ENCODE data around the gene CNOT1.

The CNOT1 gene

GRCh38 chr16:58532414-58532813, 97.2 kb downstream of the CNOT1 start:
- Histone ChIP-seq H3K4me3 (no peak overlapping the region), H3K27ac (no peak overlapping the region)

DNA sequence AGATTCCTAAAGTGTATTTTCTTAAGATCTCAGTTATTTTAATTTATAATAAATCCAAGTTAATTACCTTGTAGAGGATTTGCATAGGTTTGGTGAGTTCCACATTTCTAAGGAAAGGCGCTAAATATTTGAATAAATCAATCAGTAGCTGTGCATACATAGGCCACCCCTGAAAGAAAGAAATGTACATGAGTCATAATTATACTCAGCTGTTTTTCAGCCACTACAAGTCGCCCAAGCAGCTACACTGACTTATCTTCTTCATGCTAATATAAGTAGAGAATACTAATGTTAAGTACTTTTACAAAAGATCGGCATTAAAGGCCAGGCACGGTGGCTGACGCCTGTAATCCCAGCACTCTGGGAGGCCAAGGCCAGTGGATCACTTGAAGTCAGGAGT, 99.4 kb downstream of the CNOT1 start:
- no peak overlapping the region for H3K27ac ChIP-seq
- no peak overlapping the region for H3K4me3 ChIP-seq

- H3K4me3 ChIP-seq = no peak overlapping the region
- no peak overlapping the region for H3K27ac ChIP-seq
These were observed 109.9 kb downstream of the CNOT1 start for GRCh38 chr16:58519707-58520106.

DNA sequence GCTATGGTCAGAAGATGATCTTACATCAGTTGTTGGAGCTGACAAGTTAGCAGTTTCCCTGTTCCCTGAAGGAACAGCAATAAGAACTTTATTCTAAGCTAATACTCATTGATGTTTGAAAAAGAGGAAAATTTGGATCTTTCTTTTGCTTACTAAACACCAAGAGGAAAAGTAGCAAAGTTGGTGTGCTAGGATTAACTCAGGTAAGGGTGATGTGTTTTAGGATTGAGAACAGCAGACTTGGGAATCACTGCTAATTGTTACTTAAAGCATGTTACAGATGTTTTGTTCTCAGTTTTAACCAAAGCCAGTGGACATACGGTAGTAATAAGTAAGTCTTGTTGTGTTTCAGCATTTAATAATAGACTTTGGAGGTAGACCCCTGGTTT, 110.7 kb downstream of the CNOT1 start:
- Histone ChIP-seq H3K27ac (no peak overlapping the region), H3K4me3 (no peak overlapping the region)

GRCh38 chr16:58518083-58518979, 111.3 kb downstream of the CNOT1 start:
- Histone ChIP-seq H3K27ac (no peak overlapping the region), H3K4me3 (no peak overlapping the region)

- H3K4me3 ChIP-seq = peak overlapping the region in 4 of 7 experiments; percentile 85 to 95 (median 92)
- peak overlapping the region in 2 of 21 experiments; percentile 28 to 37 for H3K27ac ChIP-seq
These were observed 112.9 kb downstream of the CNOT1 start for GRCh38 chr16:58516768-58517107.

GRCh38 chr16:58515871-58516767, 113.5 kb downstream of the CNOT1 start:
- Histone ChIP-seq H3K27ac (peak overlapping the region; percentile 46 to 93 (median 81)), H3K4me3 (peak overlapping the region; percentile 74 to 98 (median 92))

DNA sequence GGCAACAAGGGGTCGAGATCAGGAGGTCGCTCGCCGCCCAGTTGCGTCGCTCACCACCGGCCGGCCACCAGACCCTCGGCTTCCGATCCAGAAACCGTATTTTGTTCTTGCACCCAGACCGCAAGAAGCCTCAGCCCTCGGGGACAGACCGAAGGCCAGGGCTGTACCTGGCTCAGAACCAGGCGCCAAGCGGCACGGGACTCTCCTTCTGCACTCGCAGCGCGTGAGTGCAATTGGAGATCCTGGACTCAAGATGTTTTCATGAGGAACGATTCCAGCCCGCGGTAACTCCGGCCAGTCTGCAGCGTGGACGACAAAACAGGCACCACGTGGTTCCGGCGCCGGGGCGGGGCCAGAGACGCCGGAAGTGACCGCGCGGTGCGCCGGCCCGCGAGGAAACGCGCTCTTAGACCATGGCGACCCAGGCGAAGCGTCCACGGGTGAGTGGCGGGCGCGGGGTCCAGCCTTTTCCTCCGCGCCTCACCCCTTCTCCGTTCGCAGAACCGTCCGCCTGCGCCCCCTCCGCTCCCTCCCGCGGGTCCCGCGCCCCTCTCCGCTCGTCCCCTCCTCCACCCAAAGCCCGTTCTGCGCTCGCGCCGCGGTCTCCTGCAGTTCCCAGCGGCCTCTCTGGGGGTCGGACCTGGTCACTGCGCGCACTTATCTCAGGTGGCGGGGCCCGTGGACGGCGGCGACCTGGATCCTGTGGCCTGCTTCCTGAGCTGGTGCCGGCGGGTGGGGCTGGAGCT, 114.3 kb downstream of the CNOT1 start, which contains the start of gene SETD6:
Gene SETD6 (plus strand): TSS at position 393 of the 746 bp plus-strand sequence. CDS start 21 bp downstream, at position 414.
- peak within 1 kb of the TSS; percentile 74 to 98 (median 92) for H3K4me3 ChIP-seq
- H3K27ac ChIP-seq = peak within 1 kb of the TSS; percentile 46 to 93 (median 81)

- H3K27ac ChIP-seq = no peak overlapping the region
- H3K4me3 ChIP-seq = no peak overlapping the region
These were observed 115.8 kb downstream of the CNOT1 start for GRCh38 chr16:58513874-58514273.

DNA sequence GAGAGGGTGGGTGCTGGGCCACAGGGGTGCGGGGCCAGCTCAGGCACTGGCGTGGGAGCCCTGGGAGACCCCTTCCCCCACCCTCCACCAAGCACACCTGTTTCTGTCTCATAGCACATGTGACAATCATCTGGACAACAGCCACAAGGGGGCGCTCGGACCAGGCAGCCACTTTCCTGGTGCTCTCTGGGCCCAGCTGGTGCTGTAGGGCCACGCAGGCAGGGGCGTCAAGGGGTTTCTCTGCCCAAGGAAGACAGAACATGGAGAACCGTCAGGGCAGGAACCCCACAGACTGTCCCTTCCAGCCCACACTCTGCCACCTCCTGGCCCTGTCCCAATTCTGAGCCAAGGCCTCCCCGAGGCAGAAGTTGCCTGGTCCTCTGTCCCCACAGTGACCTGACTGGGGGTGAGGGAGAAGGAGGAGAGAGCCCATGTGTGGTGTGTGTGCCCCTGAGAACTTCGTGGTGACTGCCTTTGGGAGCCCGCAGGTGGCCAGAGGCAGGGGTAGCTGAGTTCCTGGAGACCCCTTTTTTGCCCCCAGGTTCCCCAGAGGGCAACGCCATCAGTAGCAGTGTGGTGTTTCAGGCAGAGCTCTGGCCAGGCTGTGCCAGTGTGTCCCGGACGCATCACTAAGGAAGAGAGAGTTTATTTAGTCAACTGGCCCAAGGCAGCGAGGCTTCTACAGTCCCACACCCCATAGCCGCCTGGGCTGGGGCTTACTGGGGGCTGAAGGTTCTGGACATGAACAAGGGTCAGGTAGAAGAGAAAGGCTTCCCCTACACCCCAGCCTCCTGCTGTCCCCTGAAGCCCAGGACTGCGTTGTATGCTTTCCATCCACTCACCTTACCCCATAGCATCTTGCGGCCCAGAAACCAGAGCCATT, 117.5 kb downstream of the CNOT1 start:
- Histone ChIP-seq H3K4me3 (no peak overlapping the region), H3K27ac (no peak overlapping the region)

DNA sequence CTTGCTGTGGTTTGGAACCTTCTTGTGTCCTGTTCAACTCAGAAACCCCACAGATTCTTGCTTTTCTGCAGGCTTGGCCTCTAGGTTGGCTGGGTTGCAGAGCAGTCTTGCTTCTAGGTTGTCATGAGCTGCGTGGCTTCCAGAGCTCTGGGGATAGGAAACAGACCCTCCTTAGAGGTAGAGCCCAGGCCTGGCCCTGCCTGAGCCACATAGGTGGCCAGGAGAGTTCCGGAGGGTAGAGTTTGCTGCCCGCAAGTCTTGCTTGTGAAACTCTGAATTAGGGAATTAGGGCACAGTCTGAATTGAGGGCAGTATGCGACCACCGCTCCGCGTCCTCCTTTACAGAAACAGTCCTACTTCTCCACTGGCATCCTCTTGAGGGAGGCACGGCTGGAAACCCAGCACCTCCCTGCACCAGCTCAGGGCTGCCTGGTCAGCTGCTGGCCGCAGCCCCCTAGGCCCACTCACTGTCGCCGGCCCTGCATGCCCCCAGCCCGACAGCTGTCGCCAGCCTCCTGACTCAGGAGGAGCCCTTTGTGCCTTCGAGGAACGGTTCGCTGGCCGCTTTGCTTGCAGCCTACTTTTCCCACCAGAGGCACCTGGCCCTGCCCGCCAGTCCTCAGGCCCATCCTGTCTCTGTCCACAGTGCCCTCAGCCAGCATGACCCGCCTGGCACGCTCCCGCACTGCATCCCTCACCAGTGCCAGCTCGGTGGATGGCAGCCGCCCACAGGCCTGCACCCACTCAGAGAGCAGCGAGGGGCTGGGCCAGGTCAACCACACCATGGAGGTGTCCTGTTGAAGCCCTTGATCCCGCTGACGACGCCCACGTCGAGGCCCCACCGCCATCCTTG, 118.6 kb downstream of the CNOT1 start:
- no peak overlapping the region for H3K27ac ChIP-seq

DNA sequence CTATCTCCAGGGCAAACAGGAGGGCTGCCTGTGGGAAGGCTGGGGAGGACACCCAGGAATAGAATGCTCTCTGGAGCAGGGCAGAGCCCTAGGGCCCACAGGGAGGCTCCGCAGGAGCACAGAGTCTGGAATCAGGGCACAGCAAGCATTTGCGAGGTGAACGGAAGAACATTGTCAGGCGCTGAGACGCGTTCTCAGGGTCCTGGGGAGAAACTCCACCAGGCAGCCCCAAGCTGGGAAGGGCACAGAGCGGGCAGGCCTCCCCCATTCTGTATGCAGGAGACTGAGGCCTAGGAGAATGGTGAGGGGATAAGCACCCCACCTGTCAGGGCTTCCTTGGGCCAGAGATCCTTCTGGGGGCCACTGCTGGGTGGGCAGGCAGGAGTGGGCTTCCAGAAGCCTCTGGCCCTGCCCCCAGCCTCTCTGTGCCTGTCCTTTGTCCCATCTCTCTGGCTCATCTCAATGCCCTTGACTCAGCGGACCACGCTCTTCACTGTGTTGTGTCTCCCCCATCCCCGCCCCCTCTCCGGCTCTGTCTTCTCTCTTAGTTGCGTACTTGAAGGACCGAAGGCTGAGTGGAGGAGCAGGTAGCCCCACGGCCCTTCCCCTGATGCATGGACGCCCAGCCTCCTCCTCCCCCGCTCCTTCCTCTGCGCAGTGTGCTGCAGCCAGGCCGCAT, 119.4 kb downstream of the CNOT1 start:
- H3K27ac ChIP-seq = no peak overlapping the region
- H3K4me3 ChIP-seq = no peak overlapping the region

More for the DNA sequence above, 118.6 kb downstream of the CNOT1 start:
- no peak overlapping the region for H3K4me3 ChIP-seq

GRCh38 chr16:58509256-58510096, 120.2 kb downstream of the CNOT1 start:
- no peak overlapping the region for H3K4me3 ChIP-seq
- no peak overlapping the region for H3K27ac ChIP-seq

- H3K4me3 ChIP-seq = no peak overlapping the region
- H3K27ac ChIP-seq = no peak overlapping the region
These were observed 120.9 kb downstream of the CNOT1 start for GRCh38 chr16:58508671-58509251.

GRCh38 chr16:58507963-58508670, 121.5 kb downstream of the CNOT1 start:
- no peak overlapping the region for H3K27ac ChIP-seq

More at GRCh38 chr16:58507963-58508670, 121.5 kb downstream of the CNOT1 start:
- no peak overlapping the region for H3K4me3 ChIP-seq
